GM12801 (cell line): Measurements from ENCODE around the gene MYH10.

Experiments used
- CTCF ChIP-seq: IDR thresholded peaks from one replicate; pipeline ENCODE4 v1.5.1; 2011; ENCODE audit warnings: control low read depth; ENCODE audit not compliant: insufficient read length; ENCODE audit errors: extremely low read depth

Gene MYH10

DNA sequence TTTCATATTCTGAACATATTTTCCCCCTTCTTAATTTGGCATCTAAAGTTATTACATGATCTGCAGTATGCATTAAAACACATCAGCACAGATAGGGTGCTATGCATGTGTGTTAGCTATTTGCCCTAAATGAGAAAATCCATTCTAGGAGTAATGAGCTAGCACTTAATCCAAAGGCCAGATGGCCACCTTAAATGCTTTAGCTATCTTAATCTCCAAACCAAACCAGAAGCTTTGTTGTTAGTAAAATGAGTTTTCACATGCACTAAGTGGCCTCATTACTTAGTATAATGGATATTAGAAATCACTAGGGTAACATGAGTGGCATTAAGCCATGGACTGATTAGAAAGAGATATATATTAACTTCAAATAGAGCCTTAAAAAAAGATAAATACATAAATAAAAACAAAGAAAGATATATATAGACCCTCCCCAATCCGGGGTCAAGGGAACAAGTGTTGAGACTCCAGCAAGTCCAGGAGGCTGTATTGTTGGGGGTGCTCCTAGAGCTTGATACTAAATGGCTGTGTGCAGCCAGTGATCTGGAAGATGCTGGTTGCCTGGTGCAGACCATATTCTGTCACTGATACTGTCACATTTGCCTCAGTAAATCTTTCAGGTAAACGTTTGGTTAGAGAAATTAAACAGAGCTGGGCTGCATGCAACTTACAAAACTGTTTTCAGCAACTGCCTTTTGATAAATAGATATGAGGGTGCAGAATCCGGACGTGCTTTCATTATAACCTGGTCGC is 67.3 kb downstream of the MYH10 start:
- no peak for TF ChIP-seq CTCF

DNA sequence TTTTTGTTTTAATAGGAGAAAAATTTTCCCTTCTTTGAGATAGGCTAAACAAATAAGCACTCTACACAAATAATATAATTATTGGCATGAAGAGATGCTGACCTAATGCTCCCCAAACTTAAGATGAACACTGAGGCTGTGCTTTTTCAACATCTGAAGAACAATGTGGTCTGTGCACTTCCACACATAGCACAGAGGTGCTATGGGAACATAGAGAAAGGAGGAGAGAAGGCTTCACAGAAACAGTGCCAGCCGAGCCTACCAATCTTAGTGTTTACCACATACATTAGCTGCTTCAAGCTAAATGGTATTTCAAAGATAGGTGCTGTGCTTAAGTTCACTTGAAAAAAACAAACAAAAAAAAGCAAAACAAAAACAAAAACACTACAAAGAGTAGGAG is 72.4 kb downstream of the MYH10 start:
- no peak for TF ChIP-seq CTCF

GRCh38 chr17:8557176-8557806 is 73.2 kb downstream of the MYH10 start:
- no peak for TF ChIP-seq CTCF

DNA sequence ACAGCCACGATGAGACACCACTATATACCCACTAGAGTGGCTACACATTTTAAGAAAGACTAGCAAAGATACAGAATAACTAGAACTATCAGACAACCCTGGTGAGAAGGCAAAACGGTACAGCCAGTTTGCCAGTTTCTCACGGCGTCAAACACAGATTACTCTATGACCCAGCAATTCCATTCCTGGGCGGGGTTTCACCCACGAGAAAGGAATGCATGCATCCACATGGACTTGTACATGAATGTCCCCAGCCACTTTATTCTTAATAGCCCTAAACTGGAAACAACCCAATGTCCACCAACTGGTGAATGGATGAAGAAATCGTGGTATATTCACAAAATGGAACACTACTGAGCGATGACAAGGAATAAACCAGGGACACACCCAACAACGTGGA is 74.5 kb downstream of the MYH10 start:
- TF ChIP-seq CTCF = no peak

GRCh38 chr17:8555062-8555461 is 75.5 kb downstream of the MYH10 start:
- TF ChIP-seq CTCF = no peak

DNA sequence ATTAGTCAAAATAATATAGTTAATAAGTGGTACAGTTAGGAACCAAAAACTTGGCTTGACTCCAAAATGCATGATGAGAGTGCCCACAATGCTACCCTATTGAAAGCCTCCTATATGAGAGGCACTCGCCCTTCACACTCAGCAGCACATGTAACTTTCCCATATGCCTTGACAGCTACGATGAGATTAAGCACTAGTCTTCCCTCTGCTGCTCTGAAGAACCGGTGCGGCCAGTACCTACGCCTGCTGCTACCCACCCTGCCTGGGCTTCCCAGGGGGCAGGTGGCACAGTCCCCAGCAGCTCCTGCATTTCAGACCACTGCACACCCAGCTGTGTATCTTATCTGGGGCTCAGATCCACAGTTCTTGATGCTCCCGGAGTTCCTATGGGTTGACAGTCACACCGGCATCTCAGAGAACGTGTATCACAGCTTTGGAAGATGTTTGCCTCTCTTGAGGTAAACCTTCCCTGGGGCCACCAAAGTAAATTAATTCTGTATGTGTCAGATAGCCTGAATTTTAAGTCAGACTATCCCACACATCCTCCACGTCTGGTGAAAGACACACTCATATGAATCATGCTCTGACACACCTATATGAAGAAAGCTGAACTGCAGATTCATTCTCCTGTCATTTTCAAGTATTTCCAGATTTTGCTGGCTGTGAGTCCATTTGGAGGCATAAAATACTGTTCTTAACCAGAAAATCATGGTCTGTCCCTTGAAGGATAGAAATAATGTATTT is 77.8 kb downstream of the MYH10 start:
- no peak for TF ChIP-seq CTCF
